ENCODE results near the gene XRN2.
A peak's percentile ranks its signal among the peaks of the same experiment; 100 is the strongest.

The XRN2 gene

GRCh38 chr20:21301940-21302663 lies 1.0 kb upstream of the XRN2 start:
- H3K4me3 ChIP-seq (ENCODE audit: extremely low read depth, insufficient read depth, low read length, poor library complexity, severe bottlenecking): peak overlapping the region; percentile 85
- H3K4me1 ChIP-seq (ENCODE audit: control insufficient read depth, insufficient read depth, low read length, poor library complexity, severe bottlenecking): peaks cover 5% of the 10 kb centered on the region
- no peaks in the 10 kb centered on the region for H3K9me3 ChIP-seq (ENCODE audit: control insufficient read depth, low read length)
- H3K36me3 ChIP-seq (ENCODE audit: control insufficient read depth, insufficient read depth, low read length): peaks cover 13% of the 10 kb centered on the region
- WGBS, 2 experiments (ENCODE audit: insufficient coverage in 2 of 2): 76 to 80% methylated on average over 5 of the region's 9 CpGs
- no peak overlapping the region for H3K27ac ChIP-seq (ENCODE audit: low read depth, low read length, severe bottlenecking)

GRCh38 chr20:21302664-21303060 lies 469 bp upstream of the XRN2 start:
- Histone ChIP-seq H3K4me3 (ENCODE audit: extremely low read depth, insufficient read depth, low read length, poor library complexity, severe bottlenecking) (peak overlapping the region; percentile 85), H3K27ac (ENCODE audit: low read depth, low read length, severe bottlenecking) (peak overlapping the region; percentile 99), H3K4me1 (ENCODE audit: control insufficient read depth, insufficient read depth, low read length, poor library complexity, severe bottlenecking) (peaks cover 5% of the 10 kb centered on the region), H3K9me3 (ENCODE audit: control insufficient read depth, low read length) (no peaks in the 10 kb centered on the region), H3K36me3 (ENCODE audit: control insufficient read depth, insufficient read depth, low read length) (peaks cover 15% of the 10 kb centered on the region)
- 3 to 5% methylated on average over 9 of the region's 12 CpGs for WGBS, 2 experiments (ENCODE audit: insufficient coverage in 2 of 2)

GRCh38 chr20:21303872-21304586 lies 898 bp downstream of the XRN2 start:
- peak overlapping the region; percentile 99 for H3K27ac ChIP-seq (ENCODE audit: low read depth, low read length, severe bottlenecking)
- H3K36me3 ChIP-seq (ENCODE audit: control insufficient read depth, insufficient read depth, low read length): peaks cover 21% of the 10 kb centered on the region
- peak overlapping the region; percentile 85 for H3K4me3 ChIP-seq (ENCODE audit: extremely low read depth, insufficient read depth, low read length, poor library complexity, severe bottlenecking)
- H3K4me1 ChIP-seq (ENCODE audit: control insufficient read depth, insufficient read depth, low read length, poor library complexity, severe bottlenecking): peaks cover 6% of the 10 kb centered on the region
- no peaks in the 10 kb centered on the region for H3K9me3 ChIP-seq (ENCODE audit: control insufficient read depth, low read length)
- 3 to 7% methylated on average over 17 to 18 of the region's 18 CpGs for WGBS, 2 experiments (ENCODE audit: insufficient coverage in 2 of 2)

GRCh38 chr20:21308340-21308739 lies 5.2 kb downstream of the XRN2 start:
- Histone ChIP-seq H3K27ac (ENCODE audit: low read depth, low read length, severe bottlenecking) (no peak overlapping the region), H3K4me1 (ENCODE audit: control insufficient read depth, insufficient read depth, low read length, poor library complexity, severe bottlenecking) (peaks cover 10% of the 10 kb centered on the region), H3K9me3 (ENCODE audit: control insufficient read depth, low read length) (no peaks in the 10 kb centered on the region), H3K36me3 (ENCODE audit: control insufficient read depth, insufficient read depth, low read length) (peaks cover 34% of the 10 kb centered on the region), H3K4me3 (ENCODE audit: extremely low read depth, insufficient read depth, low read length, poor library complexity, severe bottlenecking) (no peak overlapping the region)
- no CpG with 5 or more reads among the region's 2 CpGs for WGBS, 2 experiments (ENCODE audit: insufficient coverage in 2 of 2)

GRCh38 chr20:21309678-21310467 lies 6.7 kb downstream of the XRN2 start:
- WGBS, 2 experiments (ENCODE audit: insufficient coverage in 2 of 2): no CpG with 5 or more reads among the region's 2 CpGs
- no peaks in the 10 kb centered on the region for H3K9me3 ChIP-seq (ENCODE audit: control insufficient read depth, low read length)
- H3K27ac ChIP-seq (ENCODE audit: low read depth, low read length, severe bottlenecking): no peak overlapping the region
- H3K4me3 ChIP-seq (ENCODE audit: extremely low read depth, insufficient read depth, low read length, poor library complexity, severe bottlenecking): no peak overlapping the region
- H3K4me1 ChIP-seq (ENCODE audit: control insufficient read depth, insufficient read depth, low read length, poor library complexity, severe bottlenecking): peaks cover 7% of the 10 kb centered on the region
- H3K36me3 ChIP-seq (ENCODE audit: control insufficient read depth, insufficient read depth, low read length): peaks cover 33% of the 10 kb centered on the region

GRCh38 chr20:21312813-21313474 lies 9.8 kb downstream of the XRN2 start:
- Histone ChIP-seq H3K4me1 (ENCODE audit: control insufficient read depth, insufficient read depth, low read length, poor library complexity, severe bottlenecking) (peaks cover 5% of the 10 kb centered on the region), H3K36me3 (ENCODE audit: control insufficient read depth, insufficient read depth, low read length) (peaks cover 18% of the 10 kb centered on the region), H3K27ac (ENCODE audit: low read depth, low read length, severe bottlenecking) (no peak overlapping the region), H3K4me3 (ENCODE audit: extremely low read depth, insufficient read depth, low read length, poor library complexity, severe bottlenecking) (no peak overlapping the region), H3K9me3 (ENCODE audit: control insufficient read depth, low read length) (no peaks in the 10 kb centered on the region)
- 91 to 93% methylated on average over 10 of the region's 10 CpGs for WGBS, 2 experiments (ENCODE audit: insufficient coverage in 2 of 2)

GRCh38 chr20:21315138-21315537 lies 12.0 kb downstream of the XRN2 start:
- Histone ChIP-seq H3K4me1 (ENCODE audit: control insufficient read depth, insufficient read depth, low read length, poor library complexity, severe bottlenecking) (no peaks in the 10 kb centered on the region), H3K36me3 (ENCODE audit: control insufficient read depth, insufficient read depth, low read length) (peaks cover 10% of the 10 kb centered on the region), H3K9me3 (ENCODE audit: control insufficient read depth, low read length) (no peaks in the 10 kb centered on the region), H3K27ac (ENCODE audit: low read depth, low read length, severe bottlenecking) (no peak overlapping the region), H3K4me3 (ENCODE audit: extremely low read depth, insufficient read depth, low read length, poor library complexity, severe bottlenecking) (no peak overlapping the region)
- whole genome bisulfite sequencing, 2 experiments (ENCODE audit: insufficient coverage in 2 of 2): 100% methylated on average over 2 of the region's 4 CpGs

- no peak overlapping the region for H3K4me3 ChIP-seq (ENCODE audit: extremely low read depth, insufficient read depth, low read length, poor library complexity, severe bottlenecking)
- peaks cover 28% of the 10 kb centered on the region for H3K4me1 ChIP-seq (ENCODE audit: control insufficient read depth, insufficient read depth, low read length, poor library complexity, severe bottlenecking)
- H3K9me3 ChIP-seq (ENCODE audit: control insufficient read depth, low read length): peaks cover 11% of the 10 kb centered on the region
- 100% methylated on average over 2 of the region's 5 CpGs; no CpG with 5 or more reads in 1 of the 2 experiments for WGBS, 2 experiments (ENCODE audit: insufficient coverage in 2 of 2)
- no peak overlapping the region for H3K27ac ChIP-seq (ENCODE audit: low read depth, low read length, severe bottlenecking)
- H3K36me3 ChIP-seq (ENCODE audit: control insufficient read depth, insufficient read depth, low read length): no peaks in the 10 kb centered on the region
Measured at GRCh38 chr20:21322083-21322710, 19.1 kb downstream of the XRN2 start.

- peaks cover 2% of the 10 kb centered on the region for H3K36me3 ChIP-seq (ENCODE audit: control insufficient read depth, insufficient read depth, low read length)
- no peak overlapping the region for H3K4me3 ChIP-seq (ENCODE audit: extremely low read depth, insufficient read depth, low read length, poor library complexity, severe bottlenecking)
- H3K4me1 ChIP-seq (ENCODE audit: control insufficient read depth, insufficient read depth, low read length, poor library complexity, severe bottlenecking): peaks cover 28% of the 10 kb centered on the region
- WGBS, 2 experiments (ENCODE audit: insufficient coverage in 2 of 2): 92 to 100% methylated on average over 1 of the region's 3 CpGs
- H3K27ac ChIP-seq (ENCODE audit: low read depth, low read length, severe bottlenecking): no peak overlapping the region
- H3K9me3 ChIP-seq (ENCODE audit: control insufficient read depth, low read length): peaks cover 11% of the 10 kb centered on the region
Measured at GRCh38 chr20:21322921-21323331, 19.8 kb downstream of the XRN2 start.

- peaks cover 9% of the 10 kb centered on the region for H3K36me3 ChIP-seq (ENCODE audit: control insufficient read depth, insufficient read depth, low read length)
- H3K4me1 ChIP-seq (ENCODE audit: control insufficient read depth, insufficient read depth, low read length, poor library complexity, severe bottlenecking): peaks cover 28% of the 10 kb centered on the region
- no peak overlapping the region for H3K4me3 ChIP-seq (ENCODE audit: extremely low read depth, insufficient read depth, low read length, poor library complexity, severe bottlenecking)
- 88 to 90% methylated on average over 1 to 2 of the region's 3 CpGs for WGBS, 2 experiments (ENCODE audit: insufficient coverage in 2 of 2)
- H3K27ac ChIP-seq (ENCODE audit: low read depth, low read length, severe bottlenecking): peak overlapping the region; percentile 39
- H3K9me3 ChIP-seq (ENCODE audit: control insufficient read depth, low read length): peaks cover 11% of the 10 kb centered on the region
Measured at GRCh38 chr20:21323640-21324039, 20.5 kb downstream of the XRN2 start.

All from mesodermal cell (in vitro differentiated cells).